HCT116 (cell line): ENCODE measurements around the gene PDE10A. TPM values are rescaled to one million over a fixed set of nuclear protein-coding genes. Genes with fewer than 3 reads are reported as not detected.

ENCODE experiments used
- ATAC-seq: fragments of 200-7000 bp; cut with Tn5 transposase; 2 replicates; pipeline ENCODE4 v1.9.1; 2020; ENCODE audit warnings: mild to moderate bottlenecking, moderate library complexity
- BruUV-seq: library from RNA; stranded (reverse); fragments of 400-500 nt; replicated peaks from 2 replicates; lab custom pipeline; 2021; lab: Mats Ljungman, UMichigan
- CTCF ChIA-PET: fragments of 300-600 bp; sonication (Branson Sonifier 250); formaldehyde crosslinking; loops from one replicate; lab custom pipeline; 2021; ENCODE audit warnings: antibody characterized with exemption; lab: Charles Lee
- POLR2A ChIA-PET: fragments of 300-600, 350-600 bp; sonication (Branson Sonifier 250); formaldehyde crosslinking; loops from one replicate; lab custom pipeline; 2021; ENCODE audit warnings: antibody characterized with exemption; lab: Charles Lee
- RAD21 ChIA-PET, 2 experiments: fragments of 300-600 bp; sonication (Branson Sonifier 250); formaldehyde crosslinking; loops; one replicate each; lab custom pipeline; 2023; ENCODE audit warnings: low total read pairs in 2 of 2; ENCODE audit not compliant: uncharacterized antibody in 2 of 2, unreplicated experiment in 2 of 2, low non-redundant PET in 1 of 2; lab: Charles Lee
- DNase-seq: peaks from one replicate; pipeline ENCODE4 v3.0.0-alpha.2; 2010; ENCODE audit warnings: low read depth, low spot score
- H2AFZ ChIP-seq: fragments of 200-600 bp; shearing (Covaris generic), sonication (generic); 2 replicates; pipeline ENCODE4 v1.6.1; 2017; ENCODE audit warnings: low read depth, mixed run types, mixed read lengths, antibody characterized with exemption, low read length; ENCODE audit not compliant: poor library complexity, severe bottlenecking
- H3K27ac ChIP-seq: 2 replicates; pipeline ENCODE4 v1.5.1; 2012; ENCODE audit warnings: low read depth, low read length
- H3K27me3 ChIP-seq: fragments of 200-600 bp; sonication (generic); 2 replicates; pipeline ENCODE4 v1.6.1; 2016; ENCODE audit warnings: mixed run types, low read length, mixed read lengths; ENCODE audit not compliant: insufficient read depth
- H3K36me3 ChIP-seq, 2 experiments: fragments of 200-500 bp in 1 of 2; fragments of 200-600 bp in 1 of 2; sonication (Bioruptor generic) in 1 of 2; sonication (generic) in 1 of 2; 2 replicates each; pipeline versions ENCODE4 v1.5.1 to v1.6.1; 2014 to 2016; ENCODE audit warnings: low read length in 2 of 2, inconsistent platforms in 1 of 2, mixed read lengths in 1 of 2, mixed run types in 1 of 2; ENCODE audit not compliant: insufficient read depth in 2 of 2, control insufficient read depth in 1 of 2
- H3K4me1 ChIP-seq, 2 experiments: fragments of 200-600 bp in 1 of 2; sonication (generic) in 1 of 2; 2 replicates each; pipeline versions ENCODE4 v1.5.1 to v1.6.1; 2012 to 2017; ENCODE audit warnings: low read length in 2 of 2, inconsistent platforms in 1 of 2, mild to moderate bottlenecking in 1 of 2, mixed read lengths in 1 of 2, mixed run types in 1 of 2, moderate library complexity in 1 of 2; ENCODE audit not compliant: insufficient read depth in 2 of 2, control insufficient read depth in 1 of 2
- H3K4me2 ChIP-seq: fragments of 200-600 bp; sonication (generic); 2 replicates; pipeline ENCODE4 v1.6.1; 2017; ENCODE audit warnings: mixed run types, low read length, mixed read lengths
- H3K4me3 ChIP-seq, 2 experiments: fragments of 200-600 bp in 1 of 2; sonication (generic) in 1 of 2; replicated peaks in 1 of 2; 2 replicates each; pipeline ENCODE4 v1.5.1; 2011 to 2016; ENCODE audit warnings: low read length in 2 of 2, control low read depth in 1 of 2, low read depth in 1 of 2, mild to moderate bottlenecking in 1 of 2, mixed read lengths in 1 of 2, mixed run types in 1 of 2
- H3K79me2 ChIP-seq: fragments of 200-600 bp; sonication (generic); 2 replicates; pipeline ENCODE4 v1.6.1; 2017; ENCODE audit warnings: mild to moderate bottlenecking, mixed run types, low read length, moderate library complexity, mixed read lengths; ENCODE audit not compliant: insufficient read depth
- H3K9ac ChIP-seq: fragments of 200-600 bp; sonication (generic); 2 replicates; pipeline ENCODE4 v1.6.1; 2016; ENCODE audit warnings: low read length, mixed read lengths
- H3K9me2 ChIP-seq: fragments of 200-600 bp; sonication (generic), shearing (Covaris generic); 2 replicates; pipeline ENCODE4 v1.6.1; 2017; ENCODE audit warnings: mixed run types, mild to moderate bottlenecking, moderate library complexity; ENCODE audit not compliant: insufficient read depth
- H3K9me3 ChIP-seq, 2 experiments: fragments of 200-500 bp in 1 of 2; fragments of 200-600 bp in 1 of 2; sonication (Bioruptor generic) in 1 of 2; sonication (generic) in 1 of 2; 2 replicates each; pipeline ENCODE4 v1.6.1; 2014 to 2017; ENCODE audit warnings: low read length in 2 of 2, mixed read lengths in 2 of 2, inconsistent platforms in 1 of 2, low read depth in 1 of 2, mild to moderate bottlenecking in 1 of 2, mixed run types in 1 of 2, moderate library complexity in 1 of 2; ENCODE audit not compliant: control insufficient read depth in 1 of 2, insufficient read depth in 1 of 2
- H4K20me1 ChIP-seq: fragments of 200-600 bp; sonication (generic), shearing (Covaris generic); 2 replicates; pipeline ENCODE4 v1.6.1; 2017; ENCODE audit warnings: mixed run types, mild to moderate bottlenecking, moderate library complexity; ENCODE audit not compliant: insufficient read depth
- CBX3 ChIP-seq: IDR thresholded peaks from 2 replicates; pipeline ENCODE4 v1.6.1; 2012; ENCODE audit warnings: low read depth
- CEBPB ChIP-seq: IDR thresholded peaks from 2 replicates; pipeline ENCODE4 v1.6.1; 2012; ENCODE audit warnings: low read depth
- CTCF ChIP-seq, 3 experiments: fragments of 200-600 bp in 1 of 3; sonication (generic) in 1 of 3; IDR thresholded peaks in 2 of 3; conservative IDR thresholded peaks in 1 of 3; 2 replicates each; pipeline ENCODE4 v1.5.1; 2012 to 2017; ENCODE audit warnings: low read depth in 2 of 3, low read length in 2 of 3, antibody characterized with exemption in 1 of 3, borderline replicate concordance in 1 of 3, control low read depth in 1 of 3, mild to moderate bottlenecking in 1 of 3, mixed read lengths in 1 of 3, mixed run types in 1 of 3, moderate library complexity in 1 of 3; ENCODE audit not compliant: insufficient read depth in 1 of 3
- EZH2 ChIP-seq: fragments of 200-600 bp; sonication (generic); IDR thresholded peaks from 2 replicates; pipeline ENCODE4 v1.6.1; 2017; ENCODE audit warnings: antibody characterized with exemption, mixed run types
- FOSL1 ChIP-seq: IDR thresholded peaks from 2 replicates; pipeline ENCODE4 v1.6.1; 2012; ENCODE audit warnings: low read depth
- POLR2A ChIP-seq: IDR thresholded peaks from 2 replicates; pipeline ENCODE4 v1.7.0; 2011; ENCODE audit warnings: borderline replicate concordance; ENCODE audit not compliant: insufficient read depth, insufficient read length; ENCODE audit errors: extremely low read depth
- SIN3A ChIP-seq: IDR thresholded peaks from 2 replicates; pipeline ENCODE4 v1.6.1; 2012; ENCODE audit warnings: low read depth
- SP1 ChIP-seq: IDR thresholded peaks from 2 replicates; pipeline ENCODE4 v1.6.1; 2012; ENCODE audit warnings: low read depth
- SRF ChIP-seq: IDR thresholded peaks from 2 replicates; pipeline ENCODE4 v1.6.1; 2012; ENCODE audit warnings: low read depth
- YY1 ChIP-seq: IDR thresholded peaks from 2 replicates; pipeline ENCODE4 v1.6.1; 2011; ENCODE audit warnings: low read length, low read depth, moderate library complexity, mild to moderate bottlenecking; ENCODE audit not compliant: insufficient replicate concordance; ENCODE audit errors: extremely low read depth
- ZFX ChIP-seq: fragments of 450-650 bp; IDR thresholded peaks from 2 replicates; pipeline ENCODE4 v1.6.1; 2017
- intact Hi-C: fragments of 100-400 bp; cut with micrococcal nuclease; formaldehyde crosslinking; loops from 2 replicates; pipeline ENCODE4 v1.10.0; 2022
- total RNA-seq: library from RNA; stranded (reverse); gene quantifications from one replicate; pipeline ENCODE4 v1.2.1, GENCODE V29; 2021; ENCODE audit not compliant: unreplicated experiment
- TF ChIP-seq, protein P1 (sequence below): IDR thresholded peaks from 2 replicates; pipeline ENCODE4 v1.6.1; 2012

PDE10A gene
- total RNA-seq, 1 experiment from 2014 or later, result 0.37 TPM

DNA sequence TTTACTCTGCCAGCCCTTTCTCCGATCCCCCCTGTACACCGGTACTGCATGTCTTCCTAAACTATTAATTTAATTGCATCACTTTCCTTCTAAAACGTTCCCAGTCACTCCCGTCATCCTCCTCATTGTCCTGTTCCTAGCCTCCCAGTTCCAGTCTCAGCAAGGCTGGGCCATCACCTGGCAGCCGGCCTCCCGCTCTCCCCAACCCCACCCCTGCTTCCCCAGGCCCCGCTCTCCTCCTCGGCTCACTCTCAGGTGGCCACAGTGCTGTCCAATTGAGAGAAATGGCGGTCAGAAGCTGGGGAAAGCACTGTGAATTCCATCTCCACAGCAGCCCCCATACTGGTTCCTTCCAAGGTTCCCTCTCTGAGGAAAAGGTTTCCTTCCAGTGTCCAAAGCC, 8.9 kb downstream of the PDE10A start:
- Histone ChIP-seq H4K20me1 (no peaks in the 10 kb centered on the region), H3K27me3 (no peaks in the 10 kb centered on the region), H3K9me3 (no peaks in the 10 kb centered on the region), H3K9ac (no peak overlapping the region), H3K27ac (no peak overlapping the region), H3K4me2 (no peak overlapping the region), H3K36me3 (no peaks in the 10 kb centered on the region), H3K4me3 (no peak overlapping the region), H3K9me2 (no peaks in the 10 kb centered on the region), H3K4me1 (no peaks in the 10 kb centered on the region), H3K79me2 (no peaks in the 10 kb centered on the region), H2AFZ (no peak overlapping the region)
- CTCF ChIA-PET, result no interaction called here
- intact Hi-C loops, result no loop called here
- no peak for DNase-seq
- no TSS peak for BruUV-seq
- POLR2A ChIA-PET, result no interaction called here
- RAD21 ChIA-PET, result no interaction called here
- TF ChIP-seq CTCF (IDR thresholded peaks at IDR 0.05 in 2 of 3, conservative IDR thresholded peaks at IDR 0.05 in 1 of 3; ENCODE audit: borderline replicate concordance in 1 of 3, insufficient read depth in 1 of 3, low read depth in 2 of 3, low read length in 2 of 3), result no peak
- no peak for TF ChIP-seq YY1
- TF ChIP-seq CBX3, result no peak
- TF ChIP-seq SP1, result no peak
- TF ChIP-seq SRF, result no peak
- TF ChIP-seq, protein P1, sequence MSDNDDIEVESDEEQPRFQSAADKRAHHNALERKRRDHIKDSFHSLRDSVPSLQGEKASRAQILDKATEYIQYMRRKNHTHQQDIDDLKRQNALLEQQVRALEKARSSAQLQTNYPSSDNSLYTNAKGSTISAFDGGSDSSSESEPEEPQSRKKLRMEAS, result no peak
- no peak for TF ChIP-seq FOSL1
- TF ChIP-seq CEBPB, result no peak
- TF ChIP-seq ZFX, result no peak
- no peak for TF ChIP-seq SIN3A
- TF ChIP-seq EZH2, result no peak
- TF ChIP-seq POLR2A, result no peak
- no peak for ATAC-seq
